K562 (cell line): Measurements from ENCODE around the gene CASKIN1. TPM values are rescaled to one million over a fixed set of nuclear protein-coding genes. Genes with fewer than 3 reads are reported as not detected.

Experiments used
- CBX1 ChIP-seq: sonication (generic); IDR thresholded peaks from 2 replicates; pipeline ENCODE4 v1.6.1; 2016; ENCODE audit warnings: antibody characterized with exemption, low read depth, mild to moderate bottlenecking
- DNMT1 ChIP-seq: fragments of 450-650 bp; IDR thresholded peaks from 2 replicates; pipeline ENCODE4 v1.6.1; 2016; ENCODE audit warnings: antibody characterized with exemption, mild to moderate bottlenecking
- FOXK2 ChIP-seq, 2 experiments: fragments of 450-650 bp; IDR thresholded peaks in 1 of 2; conservative IDR thresholded peaks in 1 of 2; 2 replicates each; pipeline ENCODE4 v1.6.1; 2016; ENCODE audit warnings: low read depth in 2 of 2, mild to moderate bottlenecking in 1 of 2
- MCM5 ChIP-seq: fragments of 450-650 bp; IDR thresholded peaks from 2 replicates; pipeline ENCODE4 v1.6.1; 2016; ENCODE audit warnings: low read depth
- PRPF4 ChIP-seq: fragments of 200-400 bp; formaldehyde crosslinking; IDR thresholded peaks from one replicate; pipeline ENCODE4 v1.6.1; 2017; ENCODE audit warnings: low read length, low read depth, mild to moderate bottlenecking; ENCODE audit not compliant: insufficient read depth, poor library complexity, severe bottlenecking
- REST ChIP-seq, 2 experiments: fragments of 450-650 bp; formaldehyde crosslinking in 1 of 2; IDR thresholded peaks; 2 replicates each; pipeline versions ENCODE4 v1.4.0 to v1.6.1; 2014 to 2020; ENCODE audit warnings: mild to moderate bottlenecking in 2 of 2, borderline replicate concordance in 1 of 2, low read depth in 1 of 2
- THAP7 ChIP-seq: fragments of 250-450 bp; sonication (Bioruptor Pico); IDR thresholded peaks from 2 replicates; pipeline ENCODE4 v1.5.0; 2021
- TRIM24 ChIP-seq, 2 experiments: fragments of 450-650 bp; IDR thresholded peaks; 2 replicates each; pipeline ENCODE4 v1.6.1; 2016
- ZBTB11 ChIP-seq, 3 experiments: fragments of 200-800 bp in 1 of 3; fragments of 250-450 bp in 1 of 3; fragments of 450-650 bp in 1 of 3; sonication (Bioruptor Pico) in 1 of 3; sonication (Bioruptor generic) in 1 of 3; formaldehyde crosslinking in 1 of 3; IDR thresholded peaks; 2 replicates each; pipeline versions ENCODE4 v1.6.1 to v1.8.0; 2016 to 2022; ENCODE audit warnings: mild to moderate bottlenecking in 2 of 3, missing genetic modification characterization in 2 of 3, missing compliant biosample characterization in 1 of 3, moderate library complexity in 1 of 3
- polyA plus RNA-seq, 8 experiments: library from polyadenylated mRNA; depleted of rRNA in 4 of 8; stranded (reverse) in 5 of 8; unstranded in 3 of 8; fragments of >200 nt; fragmentation: Nextera tagmentation in 2 of 8; fragmentation: Illumina TruSeq in 1 of 8; extraction: Ambion mirVana in 2 of 8; extraction: Trizol in 1 of 8; gene quantifications; 2 replicates each; pipeline versions ENCODE4 v1.2.1 to v1.2.3, GENCODE V29; 2011 to 2014; ENCODE audit warnings: inconsistent platforms in 1 of 8, missing spikeins in 1 of 8
- total RNA-seq, 7 experiments: library from RNA; depleted of rRNA in 6 of 7; stranded (reverse); fragments of >200 nt in 6 of 7; fragmentation: Illumina TruSeq in 2 of 7; extraction: Trizol in 2 of 7; gene quantifications; 2 replicates each; pipeline versions ENCODE4 v1.2.1 to v1.2.3, GENCODE V29; 2011 to 2021; ENCODE audit warnings: low replicate concordance in 1 of 7
- TF ChIP-seq, protein P1 (sequence below): sonication (generic); formaldehyde crosslinking; IDR thresholded peaks from 2 replicates; pipeline ENCODE4 v1.8.0; 2022; ENCODE audit warnings: mild to moderate bottlenecking, missing genetic modification reagents

CASKIN1 gene
- total and polyA plus RNA-seq, 9 of the 15 experiments (the other 6 are each of a cell fraction or from before 2014, with no cell fraction given) = 0.15 to 4.5 (median 1.5) TPM; not detected in 2

DNA sequence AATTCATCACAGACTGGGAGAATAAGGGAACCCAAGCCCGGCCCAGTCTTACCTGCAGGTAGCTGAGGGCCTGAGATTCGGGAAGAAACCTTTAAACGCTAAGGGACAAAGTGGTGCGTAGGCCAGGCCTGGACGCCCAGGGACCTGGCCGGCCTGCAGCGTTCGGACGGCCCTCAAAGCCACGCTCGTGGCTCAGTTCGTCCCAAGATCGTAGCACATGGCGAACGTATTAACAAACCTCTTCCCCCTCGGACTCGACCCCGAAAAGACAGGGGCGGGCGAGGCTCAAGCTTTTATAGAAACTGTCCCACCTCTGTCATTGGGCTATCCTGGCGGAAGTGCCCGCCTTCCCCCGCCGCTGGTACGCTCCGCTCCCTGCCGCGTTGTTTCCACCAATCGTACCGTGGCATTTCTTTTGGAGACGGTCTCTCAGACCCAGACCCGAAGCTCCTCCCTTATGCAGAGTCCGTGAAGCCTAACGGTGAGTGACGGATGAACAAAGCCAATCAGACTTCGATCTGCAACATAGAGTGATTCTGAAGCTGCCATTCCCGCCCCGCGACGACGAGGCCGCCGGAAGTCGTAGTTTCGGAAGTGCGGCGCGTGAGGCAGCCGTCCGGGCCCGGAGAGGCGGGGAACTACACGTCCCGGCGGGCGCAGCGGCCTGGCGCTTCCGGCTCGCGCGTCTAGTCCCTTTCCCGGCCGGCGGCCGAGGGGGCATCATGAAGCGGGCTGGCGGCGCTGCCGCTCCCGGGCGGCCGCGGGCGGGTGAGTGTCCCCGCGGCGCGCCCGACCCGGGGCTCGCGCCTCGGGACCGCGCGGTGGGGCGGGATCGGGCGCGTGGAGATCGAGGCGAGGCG lies 41.1 kb downstream of the CASKIN1 start, which contains the start of gene TRAF7 (continued):
- TF ChIP-seq REST (IDR thresholded peaks at IDR 0.05; ENCODE audit: borderline replicate concordance) (no peak), REST (CRISPR knock-in tag; IDR thresholded peaks at IDR 0.05; ENCODE audit: low read depth) (0 out of 2 replicates have a peak, but pooled peaks have one; percentile 26), PRPF4 (peak; percentile 87), CBX1 (peak; percentile 90; the same call in 1 of the 2 replicates), DNMT1 (0 out of 2 replicates have a peak, but pooled peaks have one; percentile 10), MCM5 (no peak), TRIM24 (IDR thresholded peaks at IDR 0.05) (no peak), THAP7 (0 out of 2 replicates have a peak, but pooled peaks have one; percentile 66), FOXK2 (conservative IDR thresholded peaks at IDR 0.05 in 1 of 2, IDR thresholded peaks at IDR 0.05 in 1 of 2; ENCODE audit: low read depth in 2 of 2) (peak in 1 of 2 experiments; percentile 54; a peak in 1 of 4 replicates), ZBTB11 (CRISPR knock-in tag; IDR thresholded peaks at IDR 0.05) (peak; percentile 26 to 93 (median 43); a peak in 4 of 6 replicates)
- TF ChIP-seq, protein P1, sequence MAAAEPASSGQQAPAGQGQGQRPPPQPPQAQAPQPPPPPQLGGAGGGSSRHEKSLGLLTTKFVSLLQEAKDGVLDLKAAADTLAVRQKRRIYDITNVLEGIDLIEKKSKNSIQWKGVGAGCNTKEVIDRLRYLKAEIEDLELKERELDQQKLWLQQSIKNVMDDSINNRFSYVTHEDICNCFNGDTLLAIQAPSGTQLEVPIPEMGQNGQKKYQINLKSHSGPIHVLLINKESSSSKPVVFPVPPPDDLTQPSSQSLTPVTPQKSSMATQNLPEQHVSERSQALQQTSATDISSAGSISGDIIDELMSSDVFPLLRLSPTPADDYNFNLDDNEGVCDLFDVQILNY (CRISPR knock-in tag) = no peak
